HG02970 (cell line): ENCODE results near the gene PELI2.

ENCODE experiments used
- ATAC-seq: cut with Tn5 transposase; IDR thresholded peaks from one replicate; pipeline ENCODE4 v1.9.1; 2021; ENCODE audit warnings: mild to moderate bottlenecking, moderate library complexity, moderate number of reproducible peaks; ENCODE audit not compliant: unreplicated experiment, low FRiP score

PELI2 gene

GRCh38 chr14:56118611-56119181, 485 bp downstream of the PELI2 start:
- ATAC-seq, result peak; percentile 14

DNA sequence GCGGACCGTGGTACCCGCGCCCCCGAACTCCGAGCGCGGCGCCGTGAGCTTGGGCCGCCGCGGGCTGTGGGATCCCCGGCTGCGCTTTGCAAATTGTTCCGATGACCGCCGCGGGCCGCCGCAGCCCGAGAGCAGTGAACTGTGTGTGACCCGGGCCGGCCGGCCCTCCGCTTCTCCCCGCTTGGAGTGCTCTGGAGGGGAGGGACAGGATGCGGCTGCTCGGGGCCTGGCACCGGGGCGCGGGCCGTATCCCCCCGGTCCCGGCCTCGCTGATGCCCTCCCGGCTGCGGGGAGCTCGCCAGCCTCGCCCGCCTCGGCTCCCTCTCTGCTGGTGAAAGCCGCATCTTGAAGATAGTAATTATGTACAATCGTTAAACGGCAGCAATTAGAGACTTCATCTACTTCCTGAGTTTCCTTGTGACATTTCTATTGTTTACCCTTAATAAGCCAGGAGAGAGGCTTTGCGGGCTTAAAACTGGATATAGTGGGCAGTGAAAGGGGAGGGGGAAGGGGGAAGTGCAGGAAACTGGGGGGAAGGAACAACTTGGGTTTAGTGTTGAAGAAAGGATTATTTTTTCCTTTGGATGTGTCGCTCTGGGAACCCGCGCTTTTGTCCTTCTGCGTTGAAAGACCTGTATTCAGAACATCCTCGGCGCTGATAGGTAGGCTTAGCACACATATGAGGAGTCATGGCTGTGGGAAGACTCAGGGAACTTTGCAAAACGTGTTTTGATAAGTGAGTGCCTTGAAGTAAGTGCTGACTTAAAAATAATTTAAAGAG, 1.2 kb downstream of the PELI2 start:
- ATAC-seq, result peak; percentile 34

DNA sequence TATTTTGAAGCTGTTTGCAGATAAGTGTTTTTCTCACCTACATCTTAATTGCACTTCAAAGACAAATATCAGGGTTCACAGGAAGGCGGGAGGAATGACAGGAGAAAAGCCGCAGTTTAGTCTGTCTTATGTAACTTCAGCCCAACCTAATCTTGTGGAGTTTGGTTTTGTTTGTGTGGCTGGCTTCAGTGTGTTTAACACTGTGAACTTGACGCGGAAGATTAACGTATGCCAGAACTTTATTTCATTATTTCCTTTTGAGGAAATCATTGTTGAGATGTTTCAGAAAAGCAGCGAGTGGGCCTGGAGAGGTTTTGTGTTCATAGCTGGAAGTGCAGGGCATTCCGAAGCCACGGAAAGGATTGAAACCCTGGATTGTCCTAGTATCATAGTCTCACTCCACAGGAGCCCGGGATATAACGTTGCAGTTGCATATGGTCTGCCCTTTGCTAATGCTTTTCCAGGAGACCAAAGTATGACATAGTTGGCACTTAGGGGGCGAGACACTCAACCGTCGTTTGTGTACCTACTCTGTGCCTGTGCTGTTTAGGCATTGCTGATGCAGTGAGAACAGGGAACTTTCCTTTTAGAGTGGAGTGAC, 2.0 kb downstream of the PELI2 start:
- ATAC-seq, result no peak

DNA sequence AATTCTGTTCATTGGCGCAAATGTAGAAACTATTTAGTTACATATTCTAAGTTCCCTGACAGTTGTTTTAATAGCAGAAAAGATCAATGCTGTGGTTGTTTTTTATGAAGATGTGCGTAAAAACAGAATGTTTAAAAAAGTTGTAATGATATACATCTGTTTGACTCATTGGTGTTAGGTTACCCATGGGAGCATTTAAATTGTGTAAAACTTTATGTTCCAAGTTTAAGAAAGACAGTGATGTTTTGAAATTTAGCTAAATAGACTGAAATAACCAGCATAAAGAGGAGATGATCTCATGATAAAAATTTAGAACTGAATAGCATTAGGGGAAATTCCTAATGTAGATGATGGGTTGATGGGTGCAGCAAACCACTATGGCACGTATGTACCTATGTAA, 3.6 kb downstream of the PELI2 start:
- ATAC-seq, result no peak

- ATAC-seq, result no peak
Observed at GRCh38 chr14:56122301-56122700, 4.1 kb downstream of the PELI2 start.

DNA sequence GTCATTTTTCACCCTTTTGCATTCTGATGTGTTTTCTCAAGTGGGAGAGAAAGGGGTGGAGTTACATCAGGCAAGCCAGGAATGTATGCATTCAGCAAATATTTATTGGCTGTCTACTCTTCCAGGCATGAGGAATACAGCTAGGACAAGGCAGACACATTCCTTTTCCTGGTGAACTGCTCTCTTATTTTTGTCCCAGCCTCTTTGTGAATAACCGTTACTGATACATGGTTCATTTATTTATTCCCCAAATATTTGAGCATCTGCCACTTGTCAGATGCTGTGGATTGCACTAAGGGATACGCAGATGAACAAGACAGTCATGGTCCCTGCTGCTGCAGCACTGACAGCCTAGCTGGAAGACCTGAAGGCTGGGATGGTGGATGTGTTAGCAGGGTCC, 6.1 kb downstream of the PELI2 start:
- no peak for ATAC-seq

DNA sequence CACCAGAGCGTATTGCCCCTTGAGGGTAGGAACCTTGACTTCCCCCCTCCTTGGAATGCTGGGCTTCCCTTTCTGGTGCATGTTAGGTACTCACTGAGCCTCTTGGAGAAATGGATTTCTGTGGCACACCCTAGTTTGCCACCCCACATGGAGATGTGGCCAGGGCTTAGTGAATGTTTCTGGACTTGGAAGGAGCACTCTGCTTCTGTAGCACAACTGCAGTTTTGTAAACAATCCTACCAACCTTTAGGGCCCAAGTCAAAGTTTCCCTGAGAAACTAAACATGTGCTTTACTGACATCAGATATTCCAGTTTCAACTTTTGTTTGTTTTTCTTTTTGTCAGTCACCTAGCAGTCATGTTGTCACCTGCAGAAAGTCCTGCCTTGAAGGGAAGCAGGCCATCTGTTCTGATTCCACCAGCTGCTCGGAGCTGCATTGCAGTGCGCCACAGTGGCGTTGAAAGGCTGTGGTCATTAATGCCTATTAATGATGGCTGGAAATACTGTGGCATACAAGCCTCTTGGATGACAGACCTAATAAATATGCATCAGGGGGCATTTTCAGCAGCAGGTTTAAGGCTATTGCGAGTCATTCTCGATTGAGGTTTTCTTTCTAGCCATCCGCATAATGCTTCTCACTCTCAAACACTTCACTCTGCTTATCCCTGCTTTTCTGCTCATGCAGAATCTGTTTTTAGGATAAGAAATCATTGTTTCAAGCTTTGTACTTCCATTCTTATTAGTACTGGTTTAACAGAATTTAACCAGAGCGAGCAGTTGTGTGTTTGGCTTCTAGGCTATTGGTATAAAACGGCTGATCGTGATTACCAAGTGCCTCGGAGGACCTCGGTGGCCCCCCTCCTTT, 7.8 kb downstream of the PELI2 start:
- ATAC-seq, result no peak

DNA sequence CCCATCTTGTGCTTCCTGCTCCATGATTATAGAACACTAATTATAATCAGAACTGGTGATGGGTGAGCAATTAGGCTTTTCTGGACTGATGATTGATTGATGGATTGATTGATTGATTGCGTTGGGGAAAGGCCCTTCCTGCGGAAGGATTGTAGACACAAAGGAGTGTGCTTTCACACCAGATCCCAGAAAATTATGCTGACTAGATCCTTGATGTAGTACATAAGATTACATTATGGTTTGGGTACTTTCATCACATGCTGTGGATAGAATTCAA, 8.4 kb downstream of the PELI2 start:
- ATAC-seq, result no peak

- no peak for ATAC-seq
Observed at GRCh38 chr14:56127156-56127555, 8.9 kb downstream of the PELI2 start.

GRCh38 chr14:56129092-56129491, 10.9 kb downstream of the PELI2 start:
- no peak for ATAC-seq

GRCh38 chr14:56129933-56130332, 11.7 kb downstream of the PELI2 start:
- no peak for ATAC-seq

DNA sequence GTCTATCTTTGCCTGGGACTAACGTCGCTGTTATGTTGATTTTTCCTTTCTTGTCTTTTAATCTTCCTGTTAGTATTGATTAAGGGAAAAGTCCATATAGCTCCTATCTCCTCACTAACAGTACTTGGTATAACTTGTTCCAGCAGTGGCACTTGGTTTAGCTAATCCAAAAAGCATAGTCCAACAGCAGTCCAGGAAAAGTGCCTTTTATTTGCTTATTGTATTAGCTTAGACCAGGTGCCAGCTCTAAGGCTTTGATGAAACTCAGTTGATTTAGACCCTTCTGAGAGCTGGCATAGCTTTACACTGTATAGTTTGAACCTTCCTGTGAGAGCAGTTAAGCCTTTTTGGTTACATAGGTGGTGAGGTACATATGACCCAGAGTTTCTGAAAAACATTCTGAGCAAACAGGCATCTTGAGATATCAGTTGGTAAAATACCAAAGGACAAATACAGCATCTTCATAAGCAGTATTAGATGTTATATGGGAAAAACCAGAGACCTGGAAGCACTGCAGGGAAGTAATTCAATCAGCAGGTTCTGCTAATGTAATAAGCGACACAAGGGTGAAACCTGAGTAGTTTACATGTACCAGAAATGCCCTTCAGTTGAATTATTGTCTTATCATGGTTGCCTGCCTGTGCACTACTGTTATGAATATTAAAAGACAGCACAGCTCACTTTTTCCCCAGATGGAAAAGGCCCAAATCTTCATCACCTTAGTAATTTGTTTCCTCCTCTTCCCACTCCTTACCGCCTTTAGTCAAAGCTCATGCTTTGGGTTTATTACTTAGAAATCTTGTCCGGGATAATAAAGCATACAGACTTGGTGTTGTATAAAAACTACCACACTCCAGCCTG, 13.0 kb downstream of the PELI2 start:
- no peak for ATAC-seq

DNA sequence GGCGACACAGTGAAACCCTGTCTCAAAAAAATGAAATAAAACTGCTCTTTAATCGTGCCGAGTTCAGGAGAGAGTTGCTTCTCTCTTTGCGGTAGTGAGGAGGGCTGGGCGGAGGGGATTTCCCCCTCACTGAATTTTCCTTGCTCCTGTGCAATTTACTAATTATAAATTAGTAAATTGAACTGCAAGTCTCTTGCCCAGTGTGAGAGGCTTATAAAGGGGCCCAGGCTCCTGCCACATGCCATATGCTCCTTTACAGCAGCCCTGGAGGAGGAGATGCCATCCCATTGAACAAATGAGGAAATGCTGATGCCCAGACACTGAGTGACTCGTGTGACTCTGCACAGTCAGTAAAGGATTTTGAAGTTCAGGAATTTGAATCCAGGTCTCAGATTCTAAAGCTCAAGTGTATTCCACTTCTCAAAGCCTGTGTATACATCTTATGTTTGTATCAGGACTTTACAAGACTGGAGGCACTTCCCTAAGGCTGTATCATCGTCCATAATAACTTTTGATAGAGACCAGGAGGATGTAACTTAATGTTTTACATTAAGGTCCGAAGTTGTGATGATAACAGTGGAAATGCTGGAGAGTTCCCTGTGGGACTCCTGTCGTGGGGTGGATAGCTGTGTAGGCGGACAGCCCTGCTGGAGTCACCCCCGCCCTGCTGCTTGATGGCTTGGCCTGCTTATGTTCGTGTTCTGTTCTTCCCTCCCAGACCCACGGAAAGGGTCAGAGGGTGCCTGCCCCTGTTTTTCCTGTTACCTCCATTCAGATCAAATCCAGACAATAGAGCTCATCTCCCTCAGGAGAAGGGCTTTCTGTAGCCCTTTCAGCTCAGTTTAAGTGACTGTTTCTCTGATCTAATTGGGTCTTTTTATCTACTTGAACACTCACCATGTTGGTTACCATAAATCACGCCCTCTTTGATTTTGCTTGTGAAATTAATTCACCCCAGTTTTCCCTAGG, 13.9 kb downstream of the PELI2 start:
- no peak for ATAC-seq

DNA sequence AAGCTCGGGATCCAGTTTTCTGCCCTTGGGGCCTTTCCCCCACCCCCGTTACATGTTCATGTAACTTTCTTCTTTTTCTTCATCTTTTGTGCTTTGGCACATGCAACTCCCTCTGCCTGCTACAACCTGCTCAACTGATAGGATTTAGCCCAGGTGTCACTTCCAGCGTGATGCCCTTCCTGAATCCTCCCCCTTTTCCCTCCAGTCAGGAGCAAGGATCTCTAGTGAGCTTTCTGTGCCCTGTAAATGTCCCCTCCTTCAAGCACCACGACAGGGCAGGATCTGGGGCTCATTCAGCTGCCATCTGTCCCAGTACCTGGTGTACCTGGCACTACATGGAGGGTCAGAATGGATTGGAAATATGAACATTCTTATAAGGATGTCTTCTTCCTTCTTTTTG, 15.3 kb downstream of the PELI2 start:
- no peak for ATAC-seq

GRCh38 chr14:56135001-56135400, 16.8 kb downstream of the PELI2 start:
- no peak for ATAC-seq

DNA sequence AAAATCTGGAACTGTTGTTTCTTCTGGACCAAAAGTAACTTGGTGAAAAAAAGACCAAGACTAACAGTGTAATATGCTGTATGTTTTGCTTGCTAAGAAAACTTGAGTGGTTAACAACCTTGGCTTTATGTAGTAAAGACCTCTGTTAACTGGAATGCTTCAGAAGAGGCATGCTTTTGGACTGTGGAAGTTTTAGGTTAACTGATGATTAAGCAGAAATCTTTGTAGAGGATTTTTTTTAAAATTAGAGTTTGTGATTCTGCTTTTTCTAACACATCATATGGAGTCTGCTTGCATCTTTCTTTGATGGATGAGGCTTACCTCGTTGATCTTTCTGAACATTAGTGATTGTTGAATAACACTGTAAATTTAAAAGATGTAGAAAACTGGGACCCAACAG, 17.5 kb downstream of the PELI2 start:
- ATAC-seq, result no peak

DNA sequence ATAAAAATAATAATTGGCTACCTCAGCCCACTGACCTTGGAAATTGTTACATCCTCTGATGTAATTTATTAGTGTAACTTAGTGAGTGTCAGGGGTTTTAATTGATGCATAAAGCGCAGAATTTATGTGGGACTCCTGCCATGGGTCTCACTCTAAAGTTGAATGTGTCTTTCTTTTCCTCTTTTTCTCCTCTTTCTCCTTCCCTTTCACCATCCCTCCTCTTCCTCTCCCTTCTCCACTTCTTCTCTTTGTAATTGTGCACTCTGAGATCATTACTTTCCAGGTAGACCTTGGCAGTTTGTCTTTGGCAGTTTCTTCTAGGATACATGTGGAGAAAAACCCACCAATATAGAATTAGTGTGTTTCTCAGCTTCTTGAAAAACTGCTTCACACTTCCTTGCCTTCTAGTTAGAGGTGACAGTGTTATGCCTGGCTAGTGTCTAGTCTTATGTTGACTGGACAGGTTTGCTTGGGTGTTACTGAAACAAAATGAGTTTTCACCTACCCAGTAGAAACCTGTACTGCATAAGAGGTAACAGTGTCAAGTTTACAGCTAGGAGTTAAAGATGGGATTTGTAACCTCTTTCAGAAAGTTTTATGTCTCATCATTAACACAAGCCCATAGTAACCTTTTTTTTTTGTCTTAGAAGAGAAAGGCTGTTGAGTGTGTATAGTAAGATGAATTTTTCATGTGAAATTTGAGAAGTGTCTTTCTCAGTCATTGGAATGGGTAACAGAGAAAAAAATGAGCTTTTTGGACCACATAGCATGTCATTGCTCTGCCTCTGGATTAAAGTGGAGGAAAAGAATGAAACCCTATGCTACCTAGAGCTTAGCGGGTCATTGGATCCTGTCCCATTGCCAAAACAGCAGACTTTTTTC, 18.6 kb downstream of the PELI2 start:
- ATAC-seq, result no peak

DNA sequence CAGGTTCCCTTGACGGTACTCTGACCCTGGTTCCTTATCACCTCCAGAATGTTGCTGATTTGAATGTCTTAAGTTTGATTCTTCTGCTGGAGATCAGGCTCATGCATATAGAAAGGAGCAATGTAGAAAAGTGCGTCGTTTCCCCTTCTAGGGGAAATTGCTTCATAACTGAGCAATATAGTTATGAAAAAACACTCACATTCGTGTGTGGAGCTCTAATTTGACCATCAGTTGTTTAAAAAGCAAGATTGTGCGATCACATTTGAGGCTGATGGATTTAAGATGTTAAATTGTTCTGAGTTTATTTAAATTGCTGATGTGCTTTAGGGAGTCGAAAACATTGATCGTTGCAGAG, 19.2 kb downstream of the PELI2 start:
- ATAC-seq, result no peak
